HepG2 (cell line): Measurements from ENCODE around the gene SEC14L1. TPM values are rescaled to one million over a fixed set of nuclear protein-coding genes. Genes with fewer than 3 reads are reported as not detected.

Source experiments
- ATAC-seq: fragments of 200-7000 bp; cut with Tn5 transposase; 3 replicates; pipeline ENCODE4 v1.9.1; 2020; ENCODE audit warnings: mild to moderate bottlenecking, moderate library complexity
- BruUV-seq: library from RNA; stranded (reverse); fragments of 400-500 nt; replicated peaks from 2 replicates; lab custom pipeline; 2021; lab: Mats Ljungman, UMichigan
- CTCF ChIA-PET: fragments of 300-600 bp; formaldehyde crosslinking; extraction: SDS; loops from one replicate; lab custom pipeline; 2021; ENCODE audit warnings: low total read pairs, inconsistent platforms, low intra/inter-chr PET ratio; lab: Yijun Ruan, JAX
- POLR2A ChIA-PET: fragments of 350-600 bp; sonication (Branson Sonifier 250); formaldehyde crosslinking; loops from one replicate; lab custom pipeline; 2020; ENCODE audit warnings: antibody characterized with exemption, inconsistent platforms; lab: Yijun Ruan, JAX
- DNase-seq: peaks from one replicate; pipeline ENCODE4 v3.0.0-alpha.2; 2015; ENCODE audit warnings: low spot score
- FAIRE-seq: peaks from 3 replicates; lab custom pipeline; 2011; peaks lifted over from hg19 to GRCh38; lab: Jason Lieb, UNC
- H2AFZ ChIP-seq: one replicate; pipeline ENCODE4 v1.6.1; 2011; ENCODE audit warnings: low read length, inconsistent platforms
- H3K27ac ChIP-seq: fragments of 300-600 bp; 3 replicates; pipeline ENCODE4 v1.8.0; 2011; ENCODE audit warnings: mixed run types, mild to moderate bottlenecking, mixed read lengths, low read length, inconsistent platforms; ENCODE audit not compliant: insufficient read depth; ENCODE audit errors: extremely low read length
- H3K27me3 ChIP-seq, 2 experiments: fragments of 200-600 bp in 1 of 2; 2 replicates in 1 of 2; 3 replicates in 1 of 2; pipeline versions ENCODE4 v1.6.0 to v1.8.0; 2011; ENCODE audit warnings: low read length in 2 of 2, mild to moderate bottlenecking in 2 of 2, moderate library complexity in 2 of 2, inconsistent platforms in 1 of 2; ENCODE audit not compliant: insufficient read depth in 2 of 2, control insufficient read depth in 1 of 2
- H3K36me3 ChIP-seq, 2 experiments: fragments of 200-600 bp in 1 of 2; replicated peaks in 1 of 2; 2 replicates in 1 of 2; 3 replicates in 1 of 2; pipeline versions ENCODE4 v1.5.1 to v1.8.0; 2011; ENCODE audit warnings: low read length in 2 of 2, inconsistent platforms in 1 of 2; ENCODE audit not compliant: insufficient read depth in 2 of 2, control insufficient read depth in 1 of 2
- H3K4me1 ChIP-seq: 2 replicates; pipeline ENCODE4 v1.5.1; 2012; ENCODE audit warnings: low read length, inconsistent platforms; ENCODE audit not compliant: insufficient read depth
- H3K4me2 ChIP-seq: 2 replicates; pipeline ENCODE4 v1.6.0; 2011; ENCODE audit warnings: low read depth, low read length, inconsistent platforms
- H3K4me3 ChIP-seq, 3 experiments: fragments of 200-600 bp in 1 of 3; sonication (generic), shearing (Covaris generic) in 1 of 3; replicated peaks in 1 of 3; 2 replicates each; pipeline ENCODE4 v1.5.1; 2011 to 2016; ENCODE audit warnings: low read length in 3 of 3, inconsistent platforms in 2 of 3, low read depth in 2 of 3, mild to moderate bottlenecking in 2 of 3, control low read depth in 1 of 3, mixed read lengths in 1 of 3; ENCODE audit not compliant: insufficient read depth in 1 of 3
- H3K79me2 ChIP-seq: one replicate; pipeline ENCODE4 v1.6.1; 2011; ENCODE audit warnings: low read length, inconsistent platforms; ENCODE audit not compliant: insufficient read depth
- H3K9ac ChIP-seq: 2 replicates; pipeline ENCODE4 v1.6.0; 2011; ENCODE audit warnings: mild to moderate bottlenecking, low read depth, low read length, inconsistent platforms; ENCODE audit not compliant: insufficient read depth
- H3K9me3 ChIP-seq: 2 replicates; pipeline ENCODE4 v1.5.1; 2012; ENCODE audit warnings: mild to moderate bottlenecking, low read length
- H4K20me1 ChIP-seq: 2 replicates; pipeline ENCODE4 v1.6.0; 2011; ENCODE audit warnings: inconsistent platforms, mild to moderate bottlenecking, low read length, moderate library complexity; ENCODE audit not compliant: insufficient read depth
- DNMT3B ChIP-seq: conservative IDR thresholded peaks from 2 replicates; pipeline ENCODE4 v1.6.1; 2016; ENCODE audit warnings: missing biosample characterization, control low read depth
- FOXA1 ChIP-seq, 2 experiments: fragments of 450-650 bp in 1 of 2; sonication (generic) in 1 of 2; formaldehyde crosslinking in 1 of 2; IDR thresholded peaks; 2 replicates each; pipeline versions ENCODE4 v1.4.0 to v1.6.1; 2016 to 2020; ENCODE audit warnings: missing genetic modification reagents in 1 of 2
- FOXP4 ChIP-seq: sonication (generic); formaldehyde crosslinking; IDR thresholded peaks from 2 replicates; pipeline ENCODE4 v1.4.0; 2020; ENCODE audit warnings: missing genetic modification reagents
- HMG20B ChIP-seq: conservative IDR thresholded peaks from 2 replicates; pipeline ENCODE4 v1.6.1; 2016; ENCODE audit warnings: missing genetic modification reagents, missing compliant biosample characterization
- HOXA5 ChIP-seq: sonication (generic); formaldehyde crosslinking; IDR thresholded peaks from 2 replicates; pipeline ENCODE4 v1.4.0; 2020; ENCODE audit warnings: missing genetic modification reagents
- KDM5B ChIP-seq: sonication (generic); formaldehyde crosslinking; IDR thresholded peaks from 2 replicates; pipeline ENCODE4 v1.4.0; 2020; ENCODE audit warnings: missing genetic modification reagents, mild to moderate bottlenecking, borderline replicate concordance
- MBD4 ChIP-seq: IDR thresholded peaks from 2 replicates; pipeline ENCODE4 v1.6.1; 2012; ENCODE audit warnings: low read length, inconsistent platforms, borderline replicate concordance
- NCOA2 ChIP-seq: sonication (generic); formaldehyde crosslinking; IDR thresholded peaks from 2 replicates; pipeline ENCODE4 v1.8.0; 2022; ENCODE audit warnings: inconsistent platforms
- SMAD1 ChIP-seq: sonication (generic); formaldehyde crosslinking; IDR thresholded peaks from 2 replicates; pipeline ENCODE4 v1.4.0; 2020; ENCODE audit warnings: missing genetic modification reagents, low read depth, mild to moderate bottlenecking, borderline replicate concordance
- STAG1 ChIP-seq: sonication (generic); formaldehyde crosslinking; IDR thresholded peaks from 2 replicates; pipeline ENCODE4 v1.4.0; 2020; ENCODE audit warnings: missing genetic modification reagents
- ZNF558 ChIP-seq: sonication (generic); formaldehyde crosslinking; IDR thresholded peaks from 2 replicates; pipeline ENCODE4 v1.9.0; 2022; ENCODE audit warnings: mild to moderate bottlenecking, missing genetic modification reagents, borderline replicate concordance
- ZNF574 ChIP-seq: sonication (generic); formaldehyde crosslinking; IDR thresholded peaks from 2 replicates; pipeline ENCODE4 v1.4.0; 2020; ENCODE audit warnings: missing genetic modification reagents
- ZNF614 ChIP-seq: IDR thresholded peaks from 2 replicates; pipeline ENCODE4 v1.6.1; 2018; ENCODE audit warnings: missing biosample characterization, missing genetic modification reagents, inconsistent platforms, borderline replicate concordance
- WGBS: methylation state at CpG from one replicate; pipeline ENCODE4 v1.1.6; 2017; ENCODE audit warnings: low lambda C conversion rate; 5-methylcytosine and 5-hydroxymethylcytosine counted together
- in situ Hi-C: cut with HindIII; loops from 2 replicates; pipeline ENCODE4 v1.10.0; 2017; ENCODE audit warnings: low pct_unique_long_range_greater_than_20kb; ENCODE audit not compliant: extremely low pct_ligation_motif_present
- intact Hi-C: fragments of 100-400 bp; cut with micrococcal nuclease; formaldehyde crosslinking; loops from one replicate; pipeline ENCODE4 v1.10.0; 2022; ENCODE audit not compliant: unreplicated experiment
- polyA plus RNA-seq, 8 experiments: library from polyadenylated mRNA; depleted of rRNA in 3 of 8; stranded (reverse) in 7 of 8; unstranded in 1 of 8; fragments of >200 nt; fragmentation: Illumina TruSeq in 4 of 8; extraction: Trizol in 4 of 8; gene quantifications; 2 replicates each; pipeline versions ENCODE4 v1.2.1 to v1.2.3, GENCODE V29; 2011 to 2016; ENCODE audit warnings: low read depth in 4 of 8, missing spikeins in 1 of 8, mixed read lengths in 1 of 8; ENCODE audit not compliant: insufficient read depth in 1 of 8
- total RNA-seq, 5 experiments: library from RNA; depleted of rRNA; stranded (reverse); fragments of >200 nt; fragmentation: Illumina TruSeq; extraction: Trizol; gene quantifications; 2 replicates each; pipeline ENCODE4 v1.2.3, GENCODE V29; 2016; ENCODE audit warnings: low read depth in 1 of 5
- TF ChIP-seq, protein P1 (sequence below): sonication (generic); formaldehyde crosslinking; IDR thresholded peaks from 2 replicates; pipeline ENCODE4 v1.4.0; 2020; ENCODE audit warnings: missing genetic modification reagents
- TF ChIP-seq, protein P2 (sequence below): sonication (generic); formaldehyde crosslinking; IDR thresholded peaks from 2 replicates; pipeline ENCODE4 v1.8.1; 2023; ENCODE audit warnings: mild to moderate bottlenecking, missing genetic modification reagents, borderline replicate concordance

SEC14L1 gene
- total and polyA plus RNA-seq, 2 of the 13 experiments (the other 11 are each of a cell fraction or from before 2014, with no cell fraction given) = 26.3 to 43.9 TPM

GRCh38 chr17:77248216-77249114 is 107.7 kb downstream of the SEC14L1 start:
- BruUV-seq = no TSS peak
- no peaks in the 10 kb centered on the region for H3K9me3 ChIP-seq
- peaks cover 14 to 61% of the 10 kb centered on the region in 2 experiments for H3K27me3 ChIP-seq
- peaks cover 15% of the 10 kb centered on the region for H3K4me1 ChIP-seq
- ChIA-PET CTCF (interaction anchor here (1.1 to 3.2 kb wide), 2 partner anchors 162 to 182 kb away, joined by 4 to 73 read pairs; no protein-coding TSS in a partner anchor), POLR2A (interaction anchor here (0.9 kb wide), 1 partner anchor 160 kb away, joined by 3 read pairs; no protein-coding TSS in a partner anchor)
- no peak overlapping the region for H3K9ac ChIP-seq
- no peak for FAIRE-seq
- in situ Hi-C loops (loop anchor here (5.0 to 25.0 kb wide), 2 partner anchors 161 to 386 kb away; partner anchors contain the start of gene MGAT5B), intact Hi-C loops (loop anchor here (5.0 kb wide), 1 partner anchor 41 kb away; no protein-coding TSS in a partner anchor)
- H3K79me2 ChIP-seq = no peaks in the 10 kb centered on the region
- H3K27ac ChIP-seq = no peak overlapping the region
- no peak for ATAC-seq
- H3K4me3 ChIP-seq = no peak overlapping the region
- H4K20me1 ChIP-seq = no peaks in the 10 kb centered on the region
- no peaks in the 10 kb centered on the region for H3K36me3 ChIP-seq
- DNase-seq = no peak
- H2AFZ ChIP-seq = no peak overlapping the region
- WGBS = 22% methylated on average over 17 of the region's 17 CpGs
- H3K4me2 ChIP-seq = no peak overlapping the region
- TF ChIP-seq FOXP4 (CRISPR knock-in tag) (no peak), ZNF574 (CRISPR knock-in tag) (no peak), KDM5B (no peak), ZNF614 (CRISPR knock-in tag) (no peak), HMG20B (CRISPR knock-in tag) (no peak), FOXA1 (IDR thresholded peaks at IDR 0.05) (no peak), FOXA1 (CRISPR knock-in tag; IDR thresholded peaks at IDR 0.05) (no peak), MBD4 (no peak), NCOA2 (CRISPR knock-in tag) (no peak), ZNF558 (CRISPR knock-in tag) (no peak), HOXA5 (CRISPR knock-in tag) (no peak), SMAD1 (no peak), DNMT3B (no peak), STAG1 (CRISPR knock-in tag) (no peak)
- TF ChIP-seq, protein P1, sequence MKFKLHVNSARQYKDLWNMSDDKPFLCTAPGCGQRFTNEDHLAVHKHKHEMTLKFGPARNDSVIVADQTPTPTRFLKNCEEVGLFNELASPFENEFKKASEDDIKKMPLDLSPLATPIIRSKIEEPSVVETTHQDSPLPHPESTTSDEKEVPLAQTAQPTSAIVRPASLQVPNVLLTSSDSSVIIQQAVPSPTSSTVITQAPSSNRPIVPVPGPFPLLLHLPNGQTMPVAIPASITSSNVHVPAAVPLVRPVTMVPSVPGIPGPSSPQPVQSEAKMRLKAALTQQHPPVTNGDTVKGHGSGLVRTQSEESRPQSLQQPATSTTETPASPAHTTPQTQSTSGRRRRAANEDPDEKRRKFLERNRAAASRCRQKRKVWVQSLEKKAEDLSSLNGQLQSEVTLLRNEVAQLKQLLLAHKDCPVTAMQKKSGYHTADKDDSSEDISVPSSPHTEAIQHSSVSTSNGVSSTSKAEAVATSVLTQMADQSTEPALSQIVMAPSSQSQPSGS = no peak
- TF ChIP-seq, protein P2, sequence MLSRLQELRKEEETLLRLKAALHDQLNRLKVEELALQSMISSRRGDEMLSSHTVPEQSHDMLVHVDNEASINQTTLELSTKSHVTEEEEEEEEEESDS (CRISPR knock-in tag) = no peak
